ENCODE data around the gene PDE8A.

DNA sequence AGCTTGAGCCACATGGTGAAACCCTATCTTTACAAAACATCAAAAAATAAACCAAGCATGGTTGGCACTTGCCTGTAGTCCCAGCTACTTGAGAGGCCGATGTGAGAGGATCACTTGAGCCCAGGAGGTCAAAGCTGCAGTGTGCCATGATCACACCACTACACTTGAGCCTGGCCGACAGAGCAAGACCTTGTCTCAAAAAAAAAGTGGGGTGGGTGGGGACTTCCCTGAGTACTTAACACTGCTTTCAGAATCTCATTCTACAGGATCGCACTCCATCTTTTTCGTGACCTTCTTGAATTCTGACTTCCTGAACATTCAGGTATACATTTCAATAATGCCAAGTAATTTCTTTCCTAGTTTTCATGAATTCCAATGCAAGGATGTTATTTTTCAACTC is 91.3 kb downstream of the PDE8A start:
- TF ChIP-seq, protein P1, sequence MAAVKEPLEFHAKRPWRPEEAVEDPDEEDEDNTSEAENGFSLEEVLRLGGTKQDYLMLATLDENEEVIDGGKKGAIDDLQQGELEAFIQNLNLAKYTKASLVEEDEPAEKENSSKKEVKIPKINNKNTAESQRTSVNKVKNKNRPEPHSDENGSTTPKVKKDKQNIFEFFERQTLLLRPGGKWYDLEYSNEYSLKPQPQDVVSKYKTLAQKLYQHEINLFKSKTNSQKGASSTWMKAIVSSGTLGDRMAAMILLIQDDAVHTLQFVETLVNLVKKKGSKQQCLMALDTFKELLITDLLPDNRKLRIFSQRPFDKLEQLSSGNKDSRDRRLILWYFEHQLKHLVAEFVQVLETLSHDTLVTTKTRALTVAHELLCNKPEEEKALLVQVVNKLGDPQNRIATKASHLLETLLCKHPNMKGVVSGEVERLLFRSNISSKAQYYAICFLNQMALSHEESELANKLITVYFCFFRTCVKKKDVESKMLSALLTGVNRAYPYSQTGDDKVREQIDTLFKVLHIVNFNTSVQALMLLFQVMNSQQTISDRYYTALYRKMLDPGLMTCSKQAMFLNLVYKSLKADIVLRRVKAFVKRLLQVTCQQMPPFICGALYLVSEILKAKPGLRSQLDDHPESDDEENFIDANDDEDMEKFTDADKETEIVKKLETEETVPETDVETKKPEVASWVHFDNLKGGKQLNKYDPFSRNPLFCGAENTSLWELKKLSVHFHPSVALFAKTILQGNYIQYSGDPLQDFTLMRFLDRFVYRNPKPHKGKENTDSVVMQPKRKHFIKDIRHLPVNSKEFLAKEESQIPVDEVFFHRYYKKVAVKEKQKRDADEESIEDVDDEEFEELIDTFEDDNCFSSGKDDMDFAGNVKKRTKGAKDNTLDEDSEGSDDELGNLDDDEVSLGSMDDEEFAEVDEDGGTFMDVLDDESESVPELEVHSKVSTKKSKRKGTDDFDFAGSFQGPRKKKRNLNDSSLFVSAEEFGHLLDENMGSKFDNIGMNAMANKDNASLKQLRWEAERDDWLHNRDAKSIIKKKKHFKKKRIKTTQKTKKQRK (IDR thresholded peaks at IDR 0.05; ENCODE audit: low read depth, low read length): no peak
- TF ChIP-seq, protein P2, sequence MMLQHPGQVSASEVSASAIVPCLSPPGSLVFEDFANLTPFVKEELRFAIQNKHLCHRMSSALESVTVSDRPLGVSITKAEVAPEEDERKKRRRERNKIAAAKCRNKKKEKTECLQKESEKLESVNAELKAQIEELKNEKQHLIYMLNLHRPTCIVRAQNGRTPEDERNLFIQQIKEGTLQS (IDR thresholded peaks at IDR 0.05; ENCODE audit: borderline replicate concordance, extremely low read depth, low read depth, low read length): no peak
- no peak for TF ChIP-seq HDAC6 (IDR thresholded peaks at IDR 0.05; ENCODE audit: unreplicated experiment)
- TF ChIP-seq, protein P3, sequence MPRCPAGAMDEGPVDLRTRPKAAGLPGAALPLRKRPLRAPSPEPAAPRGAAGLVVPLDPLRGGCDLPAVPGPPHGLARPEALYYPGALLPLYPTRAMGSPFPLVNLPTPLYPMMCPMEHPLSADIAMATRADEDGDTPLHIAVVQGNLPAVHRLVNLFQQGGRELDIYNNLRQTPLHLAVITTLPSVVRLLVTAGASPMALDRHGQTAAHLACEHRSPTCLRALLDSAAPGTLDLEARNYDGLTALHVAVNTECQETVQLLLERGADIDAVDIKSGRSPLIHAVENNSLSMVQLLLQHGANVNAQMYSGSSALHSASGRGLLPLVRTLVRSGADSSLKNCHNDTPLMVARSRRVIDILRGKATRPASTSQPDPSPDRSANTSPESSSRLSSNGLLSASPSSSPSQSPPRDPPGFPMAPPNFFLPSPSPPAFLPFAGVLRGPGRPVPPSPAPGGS (IDR thresholded peaks at IDR 0.05; ENCODE audit: borderline replicate concordance, insufficient read depth, low read depth, low read length, poor library complexity, severe bottlenecking): no peak
- no peak for TF ChIP-seq CREM (IDR thresholded peaks at IDR 0.05; ENCODE audit: low read depth)
- TF ChIP-seq, protein P4, sequence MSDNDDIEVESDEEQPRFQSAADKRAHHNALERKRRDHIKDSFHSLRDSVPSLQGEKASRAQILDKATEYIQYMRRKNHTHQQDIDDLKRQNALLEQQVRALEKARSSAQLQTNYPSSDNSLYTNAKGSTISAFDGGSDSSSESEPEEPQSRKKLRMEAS (IDR thresholded peaks at IDR 0.05; ENCODE audit: low read depth, low read length): no peak
- TF ChIP-seq SMC3 (IDR thresholded peaks at IDR 0.05; ENCODE audit: borderline replicate concordance, low read length): no peak
- TF ChIP-seq EP300 (IDR thresholded peaks at IDR 0.05; ENCODE audit: borderline replicate concordance in 1 of 2, control insufficient read depth in 1 of 2, low read depth in 2 of 2, low read length in 2 of 2): no peak
- TF ChIP-seq, protein P5, sequence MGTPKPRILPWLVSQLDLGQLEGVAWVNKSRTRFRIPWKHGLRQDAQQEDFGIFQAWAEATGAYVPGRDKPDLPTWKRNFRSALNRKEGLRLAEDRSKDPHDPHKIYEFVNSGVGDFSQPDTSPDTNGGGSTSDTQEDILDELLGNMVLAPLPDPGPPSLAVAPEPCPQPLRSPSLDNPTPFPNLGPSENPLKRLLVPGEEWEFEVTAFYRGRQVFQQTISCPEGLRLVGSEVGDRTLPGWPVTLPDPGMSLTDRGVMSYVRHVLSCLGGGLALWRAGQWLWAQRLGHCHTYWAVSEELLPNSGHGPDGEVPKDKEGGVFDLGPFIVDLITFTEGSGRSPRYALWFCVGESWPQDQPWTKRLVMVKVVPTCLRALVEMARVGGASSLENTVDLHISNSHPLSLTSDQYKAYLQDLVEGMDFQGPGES (IDR thresholded peaks at IDR 0.05): no peak
